Prostate gland (tissue), 2 donors: ENCODE data around the gene ARL14EP. TPM values are rescaled to one million over a fixed set of nuclear protein-coding genes. Genes with fewer than 3 reads are reported as not detected.

Source experiments
- DNase-seq: peaks from one replicate; pipeline ENCODE4 v3.0.0-alpha.2; 2019; ENCODE audit warnings: low spot score
- H3K27ac ChIP-seq, 2 donors: fragments of 200-600 bp; sonication (generic); 2 replicates each; pipeline ENCODE4 v1.5.1; 2017 to 2019
- H3K27me3 ChIP-seq: fragments of 200-600 bp; sonication (generic); replicated peaks from 2 replicates; pipeline ENCODE4 v1.5.1; 2019; ENCODE audit not compliant: insufficient read depth
- H3K36me3 ChIP-seq, 2 donors: fragments of 200-600 bp; sonication (generic); 1 replicate in 1 of 2; 2 replicates in 1 of 2; pipeline versions ENCODE4 v1.5.1 to v1.8.1; 2017 to 2019
- H3K4me1 ChIP-seq: fragments of 200-600 bp; sonication (generic); replicated peaks from 2 replicates; pipeline ENCODE4 v1.5.1; 2019
- H3K4me3 ChIP-seq, 2 donors: fragments of 200-600 bp; sonication (generic); 2 replicates each; pipeline ENCODE4 v1.5.1; 2017 to 2019
- H3K9me3 ChIP-seq: fragments of 200-600 bp; sonication (generic); 2 replicates; pipeline ENCODE4 v1.5.1; 2017
- POLR2A ChIP-seq: fragments of 450-650 bp; IDR thresholded peaks from one replicate; pipeline ENCODE4 v1.6.1; 2016; ENCODE audit warnings: antibody characterized with exemption, mild to moderate bottlenecking
- POLR2AphosphoS5 ChIP-seq: sonication (generic); formaldehyde crosslinking; IDR thresholded peaks from one replicate; pipeline ENCODE4 v1.6.1; 2017; ENCODE audit warnings: antibody characterized with exemption
- WGBS: methylation state at CpG from one replicate; pipeline ENCODE4 v1.1.5; 2018; 5-methylcytosine and 5-hydroxymethylcytosine counted together
- intact Hi-C: fragments of 100-400 bp; cut with DNase I; formaldehyde crosslinking; loops from one replicate; pipeline ENCODE4 v1.14.2; 2022
- total RNA-seq, 2 donors: library from RNA; depleted of rRNA; stranded (reverse); fragments of >200 nt; gene quantifications; one replicate each; pipeline ENCODE4 v1.1.0, GENCODE V29; 2016
- TF ChIP-seq, protein P1 (sequence below), 4 experiments: fragments of 200-600 bp in 2 of 4; fragments of 450-650 bp in 2 of 4; sonication (generic) in 2 of 4; IDR thresholded peaks; 1 replicate in 3 of 4; 2 replicates in 1 of 4; pipeline ENCODE4 v1.5.1; 2016 to 2019; ENCODE audit warnings: antibody characterized with exemption in 4 of 4, mild to moderate bottlenecking in 2 of 4, moderate library complexity in 2 of 4

Gene ARL14EP
- total RNA-seq, 2 donors from 2014 or later, result 26.0 to 27.9 TPM

- Histone ChIP-seq H3K9me3 (no peaks in the 10 kb centered on the region), H3K27ac (no peak overlapping the region), H3K4me1 (no peaks in the 10 kb centered on the region), H3K4me3 (peak overlapping the region; percentile 72 to 75), H3K27me3 (no peaks in the 10 kb centered on the region), H3K36me3 (no peaks in the 10 kb centered on the region)
- TF ChIP-seq POLR2A, result no peak
- TF ChIP-seq POLR2AphosphoS5, result no peak
- TF ChIP-seq, protein P1, sequence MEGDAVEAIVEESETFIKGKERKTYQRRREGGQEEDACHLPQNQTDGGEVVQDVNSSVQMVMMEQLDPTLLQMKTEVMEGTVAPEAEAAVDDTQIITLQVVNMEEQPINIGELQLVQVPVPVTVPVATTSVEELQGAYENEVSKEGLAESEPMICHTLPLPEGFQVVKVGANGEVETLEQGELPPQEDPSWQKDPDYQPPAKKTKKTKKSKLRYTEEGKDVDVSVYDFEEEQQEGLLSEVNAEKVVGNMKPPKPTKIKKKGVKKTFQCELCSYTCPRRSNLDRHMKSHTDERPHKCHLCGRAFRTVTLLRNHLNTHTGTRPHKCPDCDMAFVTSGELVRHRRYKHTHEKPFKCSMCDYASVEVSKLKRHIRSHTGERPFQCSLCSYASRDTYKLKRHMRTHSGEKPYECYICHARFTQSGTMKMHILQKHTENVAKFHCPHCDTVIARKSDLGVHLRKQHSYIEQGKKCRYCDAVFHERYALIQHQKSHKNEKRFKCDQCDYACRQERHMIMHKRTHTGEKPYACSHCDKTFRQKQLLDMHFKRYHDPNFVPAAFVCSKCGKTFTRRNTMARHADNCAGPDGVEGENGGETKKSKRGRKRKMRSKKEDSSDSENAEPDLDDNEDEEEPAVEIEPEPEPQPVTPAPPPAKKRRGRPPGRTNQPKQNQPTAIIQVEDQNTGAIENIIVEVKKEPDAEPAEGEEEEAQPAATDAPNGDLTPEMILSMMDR (IDR thresholded peaks at IDR 0.05), result no peak
- 32% methylated on average over 6 of the region's 6 CpGs for WGBS
- intact Hi-C loops, result loop anchor here (10.0 kb wide), 1 partner anchor 187 kb away; no protein-coding TSS in a partner anchor
- DNase-seq, result no peak
Measured at GRCh38 chr11:30322191-30322590, 713 bp upstream of the ARL14EP start.

DNA sequence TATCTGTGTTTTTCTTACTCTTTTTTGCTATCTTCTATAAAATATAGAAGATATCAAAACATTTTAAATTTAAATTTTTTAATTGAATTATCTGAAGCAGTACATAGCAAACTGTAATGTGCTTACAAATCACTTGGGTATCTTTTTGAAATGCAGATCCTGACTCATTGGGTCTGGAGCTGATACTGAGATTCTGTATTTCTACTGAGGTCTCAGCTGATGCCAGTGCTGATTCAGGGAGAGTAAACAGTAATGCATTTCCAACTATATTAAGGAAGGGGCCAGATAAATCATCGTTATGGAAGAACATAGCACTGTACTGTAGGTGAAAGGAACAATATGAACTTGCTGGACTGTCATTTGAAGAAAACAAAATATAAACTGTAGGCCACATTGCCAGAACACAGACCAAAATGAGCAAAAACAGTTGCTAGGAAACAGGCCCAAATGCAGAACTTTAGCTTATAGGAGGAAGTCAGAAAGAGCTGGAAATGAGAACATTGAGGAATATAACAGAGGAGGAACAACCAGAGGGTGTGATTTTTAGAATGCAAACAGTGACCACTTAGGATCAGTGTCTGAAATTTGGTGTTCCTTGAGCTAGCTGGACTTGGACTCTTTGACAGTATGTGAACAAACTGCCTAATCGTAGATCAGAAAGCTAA lies 3.3 kb downstream of the ARL14EP start:
- intact Hi-C loops, result loop anchor here (10.0 kb wide), 1 partner anchor 191 kb away; no protein-coding TSS in a partner anchor
- 47% methylated on average over 2 of the region's 2 CpGs for WGBS
- no peak overlapping the region for H3K4me3 ChIP-seq
- no peaks in the 10 kb centered on the region for H3K9me3 ChIP-seq
- H3K36me3 ChIP-seq, result no peaks in the 10 kb centered on the region
- no peak for TF ChIP-seq POLR2AphosphoS5
- TF ChIP-seq POLR2A, result no peak
- TF ChIP-seq, protein P1 (IDR thresholded peaks at IDR 0.05), result no peak
- H3K4me1 ChIP-seq, result no peaks in the 10 kb centered on the region
- no peak for DNase-seq
- no peak overlapping the region for H3K27ac ChIP-seq
- H3K27me3 ChIP-seq, result no peaks in the 10 kb centered on the region

- intact Hi-C loops, result loop anchor here (10.0 kb wide), 1 partner anchor 192 kb away; no protein-coding TSS in a partner anchor
- H3K36me3 ChIP-seq, result no peaks in the 10 kb centered on the region
- WGBS, result 73% methylated on average over 2 of the region's 2 CpGs
- no peak overlapping the region for H3K27ac ChIP-seq
- DNase-seq, result no peak
- TF ChIP-seq POLR2AphosphoS5 (no peak), POLR2A (no peak)
- TF ChIP-seq, protein P1 (IDR thresholded peaks at IDR 0.05), result no peak
- H3K4me1 ChIP-seq, result no peaks in the 10 kb centered on the region
- H3K4me3 ChIP-seq, result no peak overlapping the region
- H3K27me3 ChIP-seq, result no peaks in the 10 kb centered on the region
- H3K9me3 ChIP-seq, result no peaks in the 10 kb centered on the region
Measured at GRCh38 chr11:30326906-30327305, 4.0 kb downstream of the ARL14EP start.

- Histone ChIP-seq H3K4me3 (no peak overlapping the region), H3K36me3 (no peaks in the 10 kb centered on the region), H3K27ac (no peak overlapping the region), H3K9me3 (no peaks in the 10 kb centered on the region), H3K27me3 (no peaks in the 10 kb centered on the region), H3K4me1 (no peaks in the 10 kb centered on the region)
- intact Hi-C loops, result loop anchor here (10.0 kb wide), 1 partner anchor 194 kb away; no protein-coding TSS in a partner anchor
- TF ChIP-seq, protein P1 (IDR thresholded peaks at IDR 0.05), result no peak
- TF ChIP-seq POLR2AphosphoS5, result no peak
- TF ChIP-seq POLR2A, result no peak
- DNase-seq, result no peak
Measured at GRCh38 chr11:30328681-30329080, 5.8 kb downstream of the ARL14EP start.
